ENCODE results near the gene HOXB8. TPM values are rescaled to one million over a fixed set of nuclear protein-coding genes. Genes with fewer than 3 reads are reported as not detected.

HOXB8 gene
- total RNA-seq, 2 donors from 2014 or later: not detected

GRCh38 chr17:48617471-48618255 is 2.6 kb upstream of the HOXB8 start:
- no peak for TF ChIP-seq CTCF (conservative IDR thresholded peaks at IDR 0.05)
- 4 to 6% methylated on average over 38 to 42 of the region's 43 CpGs for WGBS, 2 experiments (ENCODE audit: insufficient coverage in 1 of 2, insufficient read length in 1 of 2)
- Histone ChIP-seq H3K9me3 (ENCODE audit: control insufficient read depth, low read length) (peaks cover 8% of the 10 kb centered on the region), H3K9ac (ENCODE audit: extremely low read depth, low read length, poor library complexity, severe bottlenecking) (no peak overlapping the region), H3K27ac (ENCODE audit: low read depth, low read length) (no peak overlapping the region), H3K27me3 (ENCODE audit: control insufficient read depth, insufficient read depth, low read length, poor library complexity, severe bottlenecking) (peaks cover 100% of the 10 kb centered on the region), H3K4me1 (ENCODE audit: control insufficient read depth, insufficient read depth, low read length) (peaks cover 2% of the 10 kb centered on the region), H3K4me3 (ENCODE audit: low read length) (no peak overlapping the region), H3K36me3 (ENCODE audit: control insufficient read depth, insufficient read depth, low read length) (no peaks in the 10 kb centered on the region)
- peaks cover 99% of the 10 kb centered on the region for H3K27me3 Mint-ChIP-seq (ENCODE audit: insufficient read depth)
- no peaks in the 10 kb centered on the region for H3K9me3 Mint-ChIP-seq
- DNase-seq: peak; percentile 79
- no peaks in the 10 kb centered on the region for H3K36me3 Mint-ChIP-seq (ENCODE audit: low read depth)
- no peak overlapping the region for H3K4me3 Mint-ChIP-seq
- H3K27ac Mint-ChIP-seq: no peak overlapping the region
- H3K4me1 Mint-ChIP-seq: peaks cover 5% of the 10 kb centered on the region

GRCh38 chr17:48616717-48617470 is 1.8 kb upstream of the HOXB8 start:
- Mint-ChIP-seq H3K27ac (no peak overlapping the region), H3K4me1 (peaks cover 10% of the 10 kb centered on the region), H3K9me3 (no peaks in the 10 kb centered on the region), H3K27me3 (ENCODE audit: insufficient read depth) (peaks cover 99% of the 10 kb centered on the region), H3K4me3 (no peak overlapping the region), H3K36me3 (ENCODE audit: low read depth) (no peaks in the 10 kb centered on the region)
- no peak for TF ChIP-seq CTCF (conservative IDR thresholded peaks at IDR 0.05)
- H3K9ac ChIP-seq (ENCODE audit: extremely low read depth, low read length, poor library complexity, severe bottlenecking): no peak overlapping the region
- 3 to 14% methylated on average over 6 to 15 of the region's 15 CpGs for WGBS, 2 experiments (ENCODE audit: insufficient coverage in 1 of 2, insufficient read length in 1 of 2)
- no peak for DNase-seq
- peaks cover 2% of the 10 kb centered on the region for H3K4me1 ChIP-seq (ENCODE audit: control insufficient read depth, insufficient read depth, low read length)
- peaks cover 100% of the 10 kb centered on the region for H3K27me3 ChIP-seq (ENCODE audit: control insufficient read depth, insufficient read depth, low read length, poor library complexity, severe bottlenecking)
- H3K4me3 ChIP-seq (ENCODE audit: low read length): no peak overlapping the region
- no peaks in the 10 kb centered on the region for H3K36me3 ChIP-seq (ENCODE audit: control insufficient read depth, insufficient read depth, low read length)
- no peak overlapping the region for H3K27ac ChIP-seq (ENCODE audit: low read depth, low read length)
- H3K9me3 ChIP-seq (ENCODE audit: control insufficient read depth, low read length): peaks cover 3% of the 10 kb centered on the region

- Mint-ChIP-seq H3K4me3 (no peak overlapping the region), H3K36me3 (ENCODE audit: low read depth) (no peaks in the 10 kb centered on the region), H3K4me1 (peaks cover 9% of the 10 kb centered on the region), H3K27me3 (ENCODE audit: insufficient read depth) (peaks cover 99% of the 10 kb centered on the region), H3K27ac (no peak overlapping the region), H3K9me3 (no peaks in the 10 kb centered on the region)
- H3K4me3 ChIP-seq (ENCODE audit: low read length): no peak overlapping the region
- no peak for DNase-seq
- H3K27ac ChIP-seq (ENCODE audit: low read depth, low read length): no peak overlapping the region
- no peaks in the 10 kb centered on the region for H3K9me3 ChIP-seq (ENCODE audit: control insufficient read depth, low read length)
- H3K4me1 ChIP-seq (ENCODE audit: control insufficient read depth, insufficient read depth, low read length): peaks cover 2% of the 10 kb centered on the region
- TF ChIP-seq CTCF (conservative IDR thresholded peaks at IDR 0.05): no peak
- 8 to 12% methylated on average over 4 to 17 of the region's 17 CpGs for WGBS, 2 experiments (ENCODE audit: insufficient coverage in 1 of 2, insufficient read length in 1 of 2)
- no peaks in the 10 kb centered on the region for H3K36me3 ChIP-seq (ENCODE audit: control insufficient read depth, insufficient read depth, low read length)
- peaks cover 100% of the 10 kb centered on the region for H3K27me3 ChIP-seq (ENCODE audit: control insufficient read depth, insufficient read depth, low read length, poor library complexity, severe bottlenecking)
- no peak overlapping the region for H3K9ac ChIP-seq (ENCODE audit: extremely low read depth, low read length, poor library complexity, severe bottlenecking)
These were observed 1.0 kb upstream of the HOXB8 start for GRCh38 chr17:48615963-48616716.
